Measurements from ENCODE around the gene SYTL2.

The SYTL2 gene

GRCh38 chr11:85826116-85826855 is 15.3 kb upstream of the SYTL2 start:
- DNase-seq (ENCODE audit: low read depth, low spot score): no peak

- no peak for DNase-seq (ENCODE audit: low read depth, low spot score)
Measured at GRCh38 chr11:85825616-85826015, 14.7 kb upstream of the SYTL2 start.

GRCh38 chr11:85823816-85824215 is 12.9 kb upstream of the SYTL2 start:
- DNase-seq (ENCODE audit: low read depth, low spot score): no peak

GRCh38 chr11:85822814-85823213 is 11.9 kb upstream of the SYTL2 start:
- no peak for DNase-seq (ENCODE audit: low read depth, low spot score)

GRCh38 chr11:85821636-85822035 is 10.7 kb upstream of the SYTL2 start:
- no peak for DNase-seq (ENCODE audit: low read depth, low spot score)

- DNase-seq (ENCODE audit: low read depth, low spot score): no peak
Measured at GRCh38 chr11:85819441-85819840, 8.5 kb upstream of the SYTL2 start.

GRCh38 chr11:85815186-85815931 is 4.4 kb upstream of the SYTL2 start:
- DNase-seq (ENCODE audit: low read depth, low spot score): no peak

GRCh38 chr11:85813721-85814120 is 2.8 kb upstream of the SYTL2 start:
- no peak for DNase-seq (ENCODE audit: low read depth, low spot score)

- DNase-seq (ENCODE audit: low read depth, low spot score): no peak
Measured at GRCh38 chr11:85811624-85812023, 683 bp upstream of the SYTL2 start.

GRCh38 chr11:85810521-85810870 is 445 bp downstream of the SYTL2 start:
- DNase-seq (ENCODE audit: low read depth, low spot score): no peak

GRCh38 chr11:85809863-85810262 is 1.1 kb downstream of the SYTL2 start:
- no peak for DNase-seq (ENCODE audit: low read depth, low spot score)

GRCh38 chr11:85809191-85809590 is 1.8 kb downstream of the SYTL2 start:
- no peak for DNase-seq (ENCODE audit: low read depth, low spot score)

GRCh38 chr11:85806876-85807275 is 4.1 kb downstream of the SYTL2 start:
- DNase-seq (ENCODE audit: low read depth, low spot score): no peak

- DNase-seq (ENCODE audit: low read depth, low spot score): no peak
Measured at GRCh38 chr11:85806016-85806415, 4.9 kb downstream of the SYTL2 start.

- no peak for DNase-seq (ENCODE audit: low read depth, low spot score)
Measured at GRCh38 chr11:85805387-85805786, 5.6 kb downstream of the SYTL2 start.

GRCh38 chr11:85803920-85804319 is 7.0 kb downstream of the SYTL2 start:
- DNase-seq (ENCODE audit: low read depth, low spot score): no peak

- DNase-seq (ENCODE audit: low read depth, low spot score): no peak
Measured at GRCh38 chr11:85803303-85803702, 7.6 kb downstream of the SYTL2 start.

- DNase-seq (ENCODE audit: low read depth, low spot score): no peak
Measured at GRCh38 chr11:85801527-85801926, 9.4 kb downstream of the SYTL2 start.

- no peak for DNase-seq (ENCODE audit: low read depth, low spot score)
Measured at GRCh38 chr11:85800595-85801342, 10.2 kb downstream of the SYTL2 start.

GRCh38 chr11:85799142-85799541 is 11.8 kb downstream of the SYTL2 start:
- no peak for DNase-seq (ENCODE audit: low read depth, low spot score)

- no peak for DNase-seq (ENCODE audit: low read depth, low spot score)
Measured at GRCh38 chr11:85798361-85798760, 12.6 kb downstream of the SYTL2 start.

- DNase-seq (ENCODE audit: low read depth, low spot score): no peak
Measured at GRCh38 chr11:85795712-85796487, 15.0 kb downstream of the SYTL2 start.
